NT2/D1 (cell line): ENCODE results near the gene LARP4B.

Experiments used
- DNase-seq: peaks from one replicate; pipeline ENCODE4 v3.0.0-alpha.2; 2011; ENCODE audit warnings: low read depth, low spot score
- H3K27me3 ChIP-seq: 2 replicates; pipeline ENCODE4 v1.6.0; 2011; ENCODE audit warnings: mild to moderate bottlenecking; ENCODE audit not compliant: insufficient read length, insufficient read depth
- H3K36me3 ChIP-seq: 2 replicates; pipeline ENCODE4 v1.6.1; 2011; ENCODE audit warnings: mild to moderate bottlenecking, low read length, mixed read lengths; ENCODE audit not compliant: insufficient read depth, insufficient read length
- H3K4me1 ChIP-seq: 2 replicates; pipeline ENCODE4 v1.5.1; 2011; ENCODE audit not compliant: insufficient read depth, insufficient read length
- H3K4me3 ChIP-seq: 2 replicates; pipeline ENCODE4 v1.5.1; 2011; ENCODE audit warnings: low read depth; ENCODE audit not compliant: insufficient read length
- H3K9ac ChIP-seq: 2 replicates; pipeline ENCODE4 v1.6.0; 2011; ENCODE audit warnings: low read depth; ENCODE audit not compliant: insufficient read length
- H3K9me3 ChIP-seq: 2 replicates; pipeline ENCODE4 v1.5.1; 2011; ENCODE audit warnings: mild to moderate bottlenecking, low read length; ENCODE audit not compliant: insufficient read depth
- SUZ12 ChIP-seq: IDR thresholded peaks from 2 replicates; pipeline ENCODE4 v1.6.1; 2011; ENCODE audit not compliant: insufficient read length, insufficient read depth; ENCODE audit errors: extremely low read depth
- YY1 ChIP-seq: IDR thresholded peaks from 2 replicates; pipeline ENCODE4 v1.6.1; 2011; ENCODE audit not compliant: insufficient read length, insufficient read depth
- ZNF274 ChIP-seq: IDR thresholded peaks from 2 replicates; pipeline ENCODE4 v1.6.1; 2011; ENCODE audit warnings: mild to moderate bottlenecking, low read depth, low read length

Gene LARP4B

GRCh38 chr10:966466-967235 lies 35.1 kb upstream of the LARP4B start:
- Histone ChIP-seq H3K4me1 (peaks cover 2% of the 10 kb centered on the region), H3K4me3 (no peak overlapping the region)
- TF ChIP-seq ZNF274 (no peak), SUZ12 (no peak), YY1 (no peak)

GRCh38 chr10:964988-965417 lies 33.5 kb upstream of the LARP4B start:
- no peak overlapping the region for H3K4me3 ChIP-seq
- peaks cover 2% of the 10 kb centered on the region for H3K4me1 ChIP-seq
- H3K9me3 ChIP-seq: no peaks in the 10 kb centered on the region
- TF ChIP-seq SUZ12 (no peak), YY1 (no peak), ZNF274 (no peak)
- no peak overlapping the region for H3K9ac ChIP-seq
- no peak for DNase-seq
- no peaks in the 10 kb centered on the region for H3K36me3 ChIP-seq
- H3K27me3 ChIP-seq: no peaks in the 10 kb centered on the region

More at GRCh38 chr10:966466-967235, 35.1 kb upstream of the LARP4B start:
- H3K9me3 ChIP-seq: no peaks in the 10 kb centered on the region
- no peaks in the 10 kb centered on the region for H3K36me3 ChIP-seq
- no peak overlapping the region for H3K9ac ChIP-seq
- DNase-seq: no peak
- no peaks in the 10 kb centered on the region for H3K27me3 ChIP-seq

DNA sequence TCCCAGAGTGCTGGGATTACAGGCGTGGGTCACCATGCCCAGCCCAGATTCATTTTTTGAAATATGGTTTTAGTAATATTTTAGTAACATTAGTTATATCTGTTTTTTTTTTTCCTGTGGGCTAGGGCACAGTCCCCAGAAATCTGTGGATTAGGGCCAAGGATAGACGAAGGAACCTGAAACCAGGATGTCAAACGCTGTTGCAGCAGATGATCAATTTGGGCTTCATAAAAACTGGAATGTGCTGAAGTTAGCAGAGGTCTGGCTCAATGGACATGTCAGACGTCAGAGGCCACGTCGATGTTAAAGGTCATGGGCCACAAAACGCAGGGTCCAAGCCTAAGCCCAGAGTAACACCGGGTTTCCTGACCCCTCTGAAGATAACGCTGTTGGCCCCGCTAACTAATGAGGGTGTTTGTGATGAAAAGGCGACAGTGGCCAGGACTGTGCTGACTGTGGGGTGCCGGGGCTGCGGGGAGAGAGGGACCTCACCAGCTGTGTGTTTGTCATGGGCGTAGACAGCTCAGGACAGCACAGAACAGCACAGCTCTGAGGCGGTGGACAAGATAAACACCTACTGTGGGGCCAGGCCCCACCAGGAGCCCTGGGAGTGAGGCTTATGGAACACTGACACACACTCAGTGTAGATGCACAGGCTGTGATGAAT lies 32.9 kb upstream of the LARP4B start:
- Histone ChIP-seq H3K9me3 (no peaks in the 10 kb centered on the region), H3K9ac (no peak overlapping the region), H3K36me3 (no peaks in the 10 kb centered on the region), H3K4me3 (no peak overlapping the region), H3K27me3 (no peaks in the 10 kb centered on the region), H3K4me1 (peaks cover 2% of the 10 kb centered on the region)
- TF ChIP-seq ZNF274 (no peak), YY1 (no peak)
- DNase-seq: no peak

- no peaks in the 10 kb centered on the region for H3K36me3 ChIP-seq
- TF ChIP-seq SUZ12: no peak
- TF ChIP-seq YY1: no peak
- no peak for TF ChIP-seq ZNF274
- no peaks in the 10 kb centered on the region for H3K27me3 ChIP-seq
- H3K9me3 ChIP-seq: no peaks in the 10 kb centered on the region
- no peak overlapping the region for H3K4me3 ChIP-seq
- no peak overlapping the region for H3K9ac ChIP-seq
- peaks cover 2% of the 10 kb centered on the region for H3K4me1 ChIP-seq
- DNase-seq: no peak
Measured at GRCh38 chr10:963655-964054, 32.1 kb upstream of the LARP4B start.

GRCh38 chr10:963186-963585 lies 31.7 kb upstream of the LARP4B start:
- H3K9ac ChIP-seq: no peak overlapping the region
- DNase-seq: no peak
- H3K9me3 ChIP-seq: no peaks in the 10 kb centered on the region
- TF ChIP-seq YY1 (no peak), SUZ12 (no peak), ZNF274 (no peak)
- no peaks in the 10 kb centered on the region for H3K36me3 ChIP-seq
- no peaks in the 10 kb centered on the region for H3K27me3 ChIP-seq
- peaks cover 2% of the 10 kb centered on the region for H3K4me1 ChIP-seq
- no peak overlapping the region for H3K4me3 ChIP-seq

DNA sequence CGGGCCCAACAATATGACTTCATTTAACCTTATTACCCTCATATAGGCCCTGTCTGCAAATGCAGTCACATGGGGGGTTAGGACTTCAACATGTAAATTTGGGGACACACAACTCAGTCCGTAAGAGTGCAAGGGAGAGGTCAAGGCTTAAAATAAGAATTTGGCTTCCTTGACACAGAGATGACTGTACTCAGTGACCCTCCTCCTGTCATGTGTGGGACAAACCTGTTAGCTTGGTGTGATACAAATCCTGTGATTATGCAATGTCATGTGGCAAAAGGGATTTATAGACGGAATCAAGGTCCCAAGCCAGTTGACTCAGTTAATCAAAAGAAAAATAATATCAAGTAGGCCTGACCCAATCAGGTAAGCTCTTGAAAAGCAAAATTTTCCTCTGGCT lies 30.8 kb upstream of the LARP4B start:
- H3K9ac ChIP-seq: no peak overlapping the region
- no peaks in the 10 kb centered on the region for H3K4me1 ChIP-seq
- TF ChIP-seq SUZ12: no peak
- TF ChIP-seq YY1: no peak
- TF ChIP-seq ZNF274: no peak
- H3K27me3 ChIP-seq: no peaks in the 10 kb centered on the region
- DNase-seq: no peak
- no peak overlapping the region for H3K4me3 ChIP-seq
- H3K36me3 ChIP-seq: no peaks in the 10 kb centered on the region
- no peaks in the 10 kb centered on the region for H3K9me3 ChIP-seq

- Histone ChIP-seq H3K4me3 (no peak overlapping the region), H3K9ac (no peak overlapping the region), H3K9me3 (no peaks in the 10 kb centered on the region), H3K27me3 (no peaks in the 10 kb centered on the region), H3K36me3 (no peaks in the 10 kb centered on the region), H3K4me1 (no peaks in the 10 kb centered on the region)
- DNase-seq: no peak
- TF ChIP-seq YY1 (no peak), SUZ12 (no peak), ZNF274 (no peak)
Measured at GRCh38 chr10:958856-959255, 27.4 kb upstream of the LARP4B start.

- H3K36me3 ChIP-seq: no peaks in the 10 kb centered on the region
- DNase-seq: no peak
- H3K4me1 ChIP-seq: no peaks in the 10 kb centered on the region
- H3K27me3 ChIP-seq: no peaks in the 10 kb centered on the region
- H3K9me3 ChIP-seq: no peaks in the 10 kb centered on the region
- H3K4me3 ChIP-seq: no peak overlapping the region
- no peak overlapping the region for H3K9ac ChIP-seq
- TF ChIP-seq YY1: no peak
- TF ChIP-seq ZNF274: no peak
- no peak for TF ChIP-seq SUZ12
Measured at GRCh38 chr10:958106-958505, 26.6 kb upstream of the LARP4B start.
